Type B pancreatic cell (in vitro differentiated cells): ENCODE results near the gene NCOA1. TPM values are rescaled to one million over a fixed set of nuclear protein-coding genes. Genes with fewer than 3 reads are reported as not detected.

Experiments
- DNase-seq: peaks from one replicate; pipeline ENCODE4 v3.0.0; 2021; ENCODE audit warnings: mixed read lengths; ENCODE audit not compliant: unreplicated experiment; ENCODE audit errors: extremely low spot score
- H3K27ac Mint-ChIP-seq: 2 replicates; pipeline ENCODE4 v1.8.0; 2021; ENCODE audit warnings: mild to moderate bottlenecking, mixed read lengths
- H3K27me3 Mint-ChIP-seq: 2 replicates; pipeline ENCODE4 v1.8.0; 2021; ENCODE audit warnings: mixed read lengths
- H3K36me3 Mint-ChIP-seq: 2 replicates; pipeline ENCODE4 v1.8.0; 2021; ENCODE audit warnings: mixed read lengths
- H3K4me1 Mint-ChIP-seq: one replicate; pipeline ENCODE4 v1.8.0; 2021; ENCODE audit warnings: mixed read lengths; ENCODE audit not compliant: unreplicated experiment
- H3K4me3 Mint-ChIP-seq: 2 replicates; pipeline ENCODE4 v1.8.0; 2021; ENCODE audit warnings: mild to moderate bottlenecking, mixed read lengths
- H3K9me3 Mint-ChIP-seq: 2 replicates; pipeline ENCODE4 v1.8.0; 2021; ENCODE audit warnings: mixed read lengths
- CTCF ChIP-seq: fragments of 200-600 bp; sonication (generic); conservative IDR thresholded peaks from 2 replicates; pipeline ENCODE4 v1.5.0; 2021; ENCODE audit warnings: antibody characterized with exemption, mild to moderate bottlenecking
- total RNA-seq: library from RNA; stranded (reverse); gene quantifications from 2 replicates; pipeline ENCODE4 v1.2.1, GENCODE V29; 2021; ENCODE audit warnings: low replicate concordance

Gene NCOA1
- total RNA-seq, 1 donor from 2014 or later: 23.8 TPM

DNA sequence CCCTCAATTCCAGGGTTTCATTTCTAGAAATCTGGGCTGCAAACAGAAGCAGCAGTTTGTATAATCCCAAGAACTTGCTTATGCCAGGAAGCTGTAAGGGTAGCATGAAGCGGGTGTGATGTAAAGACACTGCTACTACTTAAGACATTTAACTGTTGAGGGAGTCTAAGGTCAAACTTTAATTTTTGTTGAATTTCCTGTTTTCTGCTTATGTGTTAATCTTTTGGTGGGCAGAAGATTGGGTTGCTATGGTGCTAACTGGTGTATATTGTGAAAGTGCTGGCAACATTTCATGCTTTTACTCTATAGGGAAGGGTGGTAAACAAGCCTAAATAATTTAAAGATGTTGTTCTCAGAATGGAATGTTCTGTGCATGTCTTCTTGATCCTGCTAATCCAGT, 2.7 kb downstream of the NCOA1 start:
- no peak for DNase-seq
- H3K4me1 Mint-ChIP-seq: peaks cover 33% of the 10 kb centered on the region
- H3K27ac Mint-ChIP-seq: peak overlapping the region; percentile 4
- no peak for TF ChIP-seq CTCF
- peaks cover 10% of the 10 kb centered on the region for H3K27me3 Mint-ChIP-seq
- no peaks in the 10 kb centered on the region for H3K36me3 Mint-ChIP-seq
- H3K4me3 Mint-ChIP-seq: peak overlapping the region; percentile 85
- H3K9me3 Mint-ChIP-seq: no peaks in the 10 kb centered on the region

DNA sequence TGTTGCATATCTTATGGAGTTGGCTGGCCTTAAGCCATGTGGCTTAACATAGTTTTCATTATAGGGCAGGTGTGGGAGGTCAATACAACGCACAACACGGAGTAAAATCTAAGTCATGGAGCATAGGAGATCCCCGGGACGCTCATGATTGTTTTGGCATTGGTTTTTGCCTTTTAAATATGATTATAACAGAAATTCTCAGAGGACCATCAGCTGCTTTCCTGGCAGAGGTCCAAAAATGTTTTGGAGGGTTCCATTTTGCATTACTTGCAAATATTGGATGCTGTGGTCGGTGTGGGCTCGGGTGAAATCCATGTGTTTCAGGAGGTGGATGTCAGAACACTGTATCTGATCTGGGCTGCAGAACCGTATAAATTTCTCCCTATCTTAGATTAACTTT, 3.4 kb downstream of the NCOA1 start:
- Mint-ChIP-seq H3K4me1 (peaks cover 33% of the 10 kb centered on the region), H3K4me3 (peak overlapping the region; percentile 85), H3K36me3 (no peaks in the 10 kb centered on the region), H3K27ac (no peak overlapping the region), H3K9me3 (no peaks in the 10 kb centered on the region), H3K27me3 (peaks cover 10% of the 10 kb centered on the region)
- no peak for TF ChIP-seq CTCF
- DNase-seq: no peak

GRCh38 chr2:24495451-24495850, 4.4 kb downstream of the NCOA1 start:
- Mint-ChIP-seq H3K4me1 (peaks cover 25% of the 10 kb centered on the region), H3K27me3 (peaks cover 10% of the 10 kb centered on the region), H3K9me3 (no peaks in the 10 kb centered on the region), H3K4me3 (no peak overlapping the region), H3K27ac (no peak overlapping the region), H3K36me3 (no peaks in the 10 kb centered on the region)
- DNase-seq: no peak
- no peak for TF ChIP-seq CTCF

DNA sequence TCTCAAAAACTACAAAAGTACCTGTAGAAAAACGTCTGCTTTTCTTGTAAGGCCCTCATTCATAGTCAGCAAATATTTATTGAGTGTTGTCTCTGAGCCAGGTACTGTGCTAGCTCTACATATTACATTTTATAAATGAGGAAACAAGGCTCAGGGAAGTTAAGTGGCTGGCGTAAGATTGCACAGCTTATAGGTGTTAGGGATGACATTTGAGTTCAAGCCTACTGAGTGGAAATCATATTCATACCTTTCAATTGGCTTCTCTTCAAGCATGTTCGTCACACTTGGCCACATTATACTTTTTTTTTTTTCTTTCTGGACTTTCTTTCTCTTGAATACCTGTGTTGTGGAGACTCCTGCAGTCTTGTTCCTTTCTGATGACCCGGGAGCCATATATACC, 5.9 kb downstream of the NCOA1 start:
- H3K27me3 Mint-ChIP-seq: peaks cover 10% of the 10 kb centered on the region
- H3K4me1 Mint-ChIP-seq: peaks cover 25% of the 10 kb centered on the region
- no peaks in the 10 kb centered on the region for H3K9me3 Mint-ChIP-seq
- no peak for DNase-seq
- no peak overlapping the region for H3K27ac Mint-ChIP-seq
- no peaks in the 10 kb centered on the region for H3K36me3 Mint-ChIP-seq
- H3K4me3 Mint-ChIP-seq: no peak overlapping the region
- TF ChIP-seq CTCF: no peak

DNA sequence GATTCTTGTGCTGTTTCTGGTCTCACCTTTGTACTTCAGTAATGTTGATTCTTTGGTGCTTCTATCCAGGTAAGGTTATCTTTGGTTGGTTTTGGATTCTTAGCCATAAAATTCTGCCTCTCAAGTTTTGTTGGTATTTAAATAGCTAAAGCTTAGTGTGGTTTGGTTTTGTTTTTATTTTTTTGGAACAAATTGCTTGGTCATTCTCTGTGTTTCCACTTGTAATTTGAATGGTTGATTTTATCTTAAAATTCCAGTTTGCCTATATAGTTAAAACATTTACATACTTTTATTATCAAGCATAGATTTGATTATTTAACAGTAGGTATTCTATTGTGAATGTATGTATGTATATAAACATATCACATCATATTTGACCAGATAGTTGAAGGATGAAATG, 6.6 kb downstream of the NCOA1 start:
- Mint-ChIP-seq H3K27me3 (peaks cover 4% of the 10 kb centered on the region), H3K4me1 (peaks cover 19% of the 10 kb centered on the region)

More for the DNA sequence above, 6.6 kb downstream of the NCOA1 start:
- Mint-ChIP-seq H3K36me3 (no peaks in the 10 kb centered on the region), H3K9me3 (no peaks in the 10 kb centered on the region), H3K4me3 (no peak overlapping the region), H3K27ac (no peak overlapping the region)
- DNase-seq: no peak
- no peak for TF ChIP-seq CTCF
